Endothelial cell of umbilical vein (primary cell): ENCODE results near the gene RRP1. TPM values are rescaled to one million over a fixed set of nuclear protein-coding genes. Genes with fewer than 3 reads are reported as not detected.

Source experiments
- BruUV-seq: library from RNA; stranded (reverse); fragments of 400-500 nt; replicated peaks from 2 replicates; lab custom pipeline; 2021; lab: Mats Ljungman, UMichigan
- CTCF ChIA-PET: fragments of 300-600, 350-600 bp; sonication (Branson Sonifier 250); formaldehyde crosslinking; loops from one replicate; lab custom pipeline; 2021; ENCODE audit warnings: antibody characterized with exemption, inconsistent platforms; lab: Charles Lee
- POLR2A ChIA-PET: fragments of 300-600, 350-600 bp; sonication (Branson Sonifier 250); formaldehyde crosslinking; loops from one replicate; lab custom pipeline; 2021; ENCODE audit warnings: antibody characterized with exemption, inconsistent platforms; lab: Charles Lee
- DNase-seq: peaks from one replicate; pipeline ENCODE4 v3.0.0-alpha.2; 2011; ENCODE audit warnings: low read depth, low spot score
- FAIRE-seq: peaks from 2 replicates; lab custom pipeline; 2011; peaks lifted over from hg19 to GRCh38; lab: Jason Lieb, UNC
- H2AFZ ChIP-seq: 2 replicates; pipeline ENCODE4 v1.6.0; 2012; ENCODE audit warnings: low read depth, low read length, control low read depth, inconsistent platforms
- H3K27ac ChIP-seq: 2 replicates; pipeline ENCODE4 v1.5.1; 2011; ENCODE audit warnings: low read depth, mild to moderate bottlenecking, control low read depth, low read length, moderate library complexity; ENCODE audit not compliant: insufficient read depth
- H3K27me3 ChIP-seq, 2 experiments: 2 replicates each; pipeline versions ENCODE4 v1.6.0 to v1.6.1; 2011; ENCODE audit warnings: low read length in 2 of 2, mixed read lengths in 1 of 2; ENCODE audit not compliant: control insufficient read depth in 2 of 2, insufficient read depth in 2 of 2
- H3K36me3 ChIP-seq, 2 experiments: 2 replicates in 1 of 2; 3 replicates in 1 of 2; pipeline ENCODE4 v1.5.1; 2011; ENCODE audit warnings: low read length in 2 of 2, mild to moderate bottlenecking in 1 of 2, moderate library complexity in 1 of 2; ENCODE audit not compliant: control insufficient read depth in 2 of 2, insufficient read depth in 2 of 2; ENCODE audit errors: extremely low read depth in 1 of 2
- H3K4me1 ChIP-seq: 3 replicates; pipeline ENCODE4 v1.5.1; 2011; ENCODE audit warnings: mild to moderate bottlenecking, low read length; ENCODE audit not compliant: control insufficient read depth, insufficient read depth; ENCODE audit errors: extremely low read depth
- H3K4me2 ChIP-seq: 2 replicates; pipeline ENCODE4 v1.6.1; 2011; ENCODE audit warnings: low read length, control low read depth, mixed read lengths; ENCODE audit not compliant: insufficient read depth
- H3K4me3 ChIP-seq, 3 experiments: fragments of 200-600 bp in 1 of 3; sonication (generic), shearing (Covaris generic) in 1 of 3; replicated peaks in 1 of 3; 2 replicates each; pipeline ENCODE4 v1.5.1; 2011 to 2016; ENCODE audit warnings: control low read depth in 3 of 3, low read length in 3 of 3, mild to moderate bottlenecking in 2 of 3, inconsistent platforms in 1 of 3, low read depth in 1 of 3, moderate library complexity in 1 of 3; ENCODE audit not compliant: insufficient read depth in 1 of 3
- H3K79me2 ChIP-seq: 2 replicates; pipeline ENCODE4 v1.6.0; 2012; ENCODE audit warnings: low read length, inconsistent platforms; ENCODE audit not compliant: control insufficient read depth, insufficient read depth
- H3K9ac ChIP-seq: replicated peaks from 2 replicates; pipeline ENCODE3; 2011; ENCODE audit warnings: low read length, control low read depth; ENCODE audit not compliant: insufficient read depth; ENCODE audit errors: extremely low read depth
- H3K9me1 ChIP-seq: replicated peaks from 3 replicates; pipeline ENCODE4 v1.6.0; 2011; ENCODE audit warnings: mild to moderate bottlenecking, low read length; ENCODE audit not compliant: control insufficient read depth, insufficient read depth; ENCODE audit errors: extremely low read depth
- H3K9me3 ChIP-seq: replicated peaks from 2 replicates; pipeline ENCODE4 v1.5.1; 2012; ENCODE audit warnings: low read length, inconsistent platforms; ENCODE audit not compliant: control insufficient read depth, insufficient read depth
- H4K20me1 ChIP-seq: replicated peaks from 2 replicates; pipeline ENCODE3; 2011; ENCODE audit warnings: mild to moderate bottlenecking, low read length; ENCODE audit not compliant: control insufficient read depth, insufficient read depth; ENCODE audit errors: extremely low read depth
- EZH2 ChIP-seq: IDR thresholded peaks from 2 replicates; pipeline ENCODE4 v1.6.1; 2012; ENCODE audit warnings: borderline replicate concordance, low read depth, mild to moderate bottlenecking, moderate library complexity, low read length, inconsistent platforms; ENCODE audit not compliant: severe bottlenecking
- FOS ChIP-seq: IDR thresholded peaks from 2 replicates; pipeline ENCODE4 v1.6.1; 2011; ENCODE audit warnings: mild to moderate bottlenecking, low read length, moderate library complexity, borderline replicate concordance; ENCODE audit not compliant: insufficient read depth
- GATA2 ChIP-seq: IDR thresholded peaks from 2 replicates; pipeline ENCODE4 v1.7.0; 2011; ENCODE audit warnings: low read depth, mild to moderate bottlenecking, moderate library complexity, mixed read lengths, low read length; ENCODE audit not compliant: insufficient read length, insufficient read depth
- JUN ChIP-seq: IDR thresholded peaks from 2 replicates; pipeline ENCODE4 v1.6.1; 2011; ENCODE audit warnings: borderline replicate concordance, low read depth; ENCODE audit not compliant: insufficient read length, insufficient read depth
- MYC ChIP-seq: IDR thresholded peaks from one replicate; pipeline ENCODE4 v1.6.1; 2011; ENCODE audit warnings: mild to moderate bottlenecking, low read depth, low read length
- POLR2A ChIP-seq: IDR thresholded peaks from 2 replicates; pipeline ENCODE4 v1.6.1; 2012; ENCODE audit warnings: low read depth, mild to moderate bottlenecking, control low read depth, low read length
- POLR2AphosphoS5 ChIP-seq: IDR thresholded peaks from 2 replicates; pipeline ENCODE4 v1.6.1; 2012; ENCODE audit warnings: low read depth, mild to moderate bottlenecking, control low read depth, low read length, moderate library complexity; ENCODE audit not compliant: insufficient read depth
- dilution Hi-C: fragments of 300-500 bp; cut with MboI; formaldehyde crosslinking; loops from one replicate; pipeline ENCODE4 v1.15.0; 2019; ENCODE audit warnings: low sequenced_read_pairs; ENCODE audit not compliant: extremely low pct_ligation_motif_present
- intact Hi-C: fragments of 100-400 bp; cut with micrococcal nuclease; formaldehyde crosslinking; loops from one replicate; pipeline ENCODE4 v1.10.0; 2022
- polyA plus RNA-seq, 4 experiments: library from polyadenylated mRNA; depleted of rRNA in 3 of 4; stranded (reverse) in 3 of 4; unstranded in 1 of 4; fragments of >200 nt; gene quantifications; 2 replicates each; pipeline versions ENCODE4 v1.2.1 to v1.2.3, GENCODE V29; 2011 to 2012; ENCODE audit warnings: missing spikeins in 1 of 4
- total RNA-seq: library from RNA; stranded (reverse); gene quantifications from 2 replicates; pipeline ENCODE4 v1.2.3, GENCODE V29; 2021
- TF ChIP-seq, protein P1 (sequence below), 2 donors: IDR thresholded peaks; 1 replicate in 1 of 2; 2 replicates in 1 of 2; pipeline ENCODE4 v1.5.1; 2011; ENCODE audit warnings: low read length in 2 of 2, mild to moderate bottlenecking in 2 of 2, moderate library complexity in 2 of 2, control low read depth in 1 of 2, inconsistent platforms in 1 of 2, low read depth in 1 of 2; ENCODE audit not compliant: insufficient read depth in 1 of 2; ENCODE audit errors: extremely low read depth in 1 of 2
- TF ChIP-seq, protein P2 (sequence below): IDR thresholded peaks from 2 replicates; pipeline ENCODE4 v1.6.1; 2011; ENCODE audit not compliant: insufficient read depth, insufficient read length

RRP1 gene
- total and polyA plus RNA-seq, 2 donors (not counting 3 experiments of a cell fraction or from before 2014, with no cell fraction given) = 15.2 to 36.3 TPM

DNA sequence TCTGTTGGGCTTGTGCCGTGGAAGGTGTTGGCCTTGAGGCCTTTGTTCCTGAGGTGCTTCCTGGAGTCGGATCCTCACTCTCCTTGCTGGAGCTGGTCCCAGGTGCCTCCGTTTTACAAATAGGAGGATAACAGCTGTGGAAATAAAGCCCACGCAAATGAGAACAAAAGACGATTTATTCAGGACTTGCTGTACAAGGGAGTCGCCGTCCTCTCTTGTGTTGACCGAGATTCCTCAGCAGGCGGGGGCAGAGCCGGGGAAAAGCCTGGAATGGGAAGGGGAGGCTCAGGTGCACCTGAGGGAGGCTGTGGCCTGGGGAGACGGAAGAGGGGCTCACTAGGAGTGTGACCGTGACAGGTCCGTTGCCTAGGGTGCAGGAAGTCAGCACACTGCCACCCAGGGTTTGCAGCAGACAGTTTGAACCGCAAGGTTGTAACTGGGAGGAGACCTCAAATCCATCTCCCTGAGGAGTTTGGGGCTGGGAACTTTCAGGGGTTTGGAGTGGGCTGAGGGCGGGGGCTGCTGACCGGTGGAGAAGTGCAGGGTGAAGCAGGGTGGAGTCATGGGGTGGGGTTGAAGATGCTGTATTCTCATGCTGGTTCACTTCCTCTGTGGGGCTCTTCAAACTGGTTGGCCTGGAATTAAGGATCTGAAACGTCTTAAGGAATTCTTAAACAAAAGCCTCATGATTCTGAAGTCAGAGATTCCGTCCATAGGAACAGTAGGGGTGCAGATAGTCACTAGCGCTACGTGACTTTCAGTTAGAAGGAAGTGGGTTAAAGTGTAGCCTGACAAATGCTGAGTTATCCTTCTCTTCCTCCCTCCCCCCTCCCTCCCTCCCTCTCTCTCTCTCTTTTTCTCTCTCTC lies 10.7 kb upstream of the RRP1 start:
- ChIA-PET CTCF (interaction anchor here (1.4 kb wide), 1 partner anchor 197 kb away, joined by 4 read pairs; no protein-coding TSS in a partner anchor), POLR2A (no interaction called here)
- H3K4me3 ChIP-seq = no peak overlapping the region
- no peaks in the 10 kb centered on the region for H3K9me1 ChIP-seq
- FAIRE-seq (no peak), DNase-seq (no peak)
- TF ChIP-seq EZH2 (no peak), GATA2 (no peak), JUN (no peak), POLR2AphosphoS5 (no peak), FOS (no peak), MYC (no peak), POLR2A (no peak)
- TF ChIP-seq, protein P1, sequence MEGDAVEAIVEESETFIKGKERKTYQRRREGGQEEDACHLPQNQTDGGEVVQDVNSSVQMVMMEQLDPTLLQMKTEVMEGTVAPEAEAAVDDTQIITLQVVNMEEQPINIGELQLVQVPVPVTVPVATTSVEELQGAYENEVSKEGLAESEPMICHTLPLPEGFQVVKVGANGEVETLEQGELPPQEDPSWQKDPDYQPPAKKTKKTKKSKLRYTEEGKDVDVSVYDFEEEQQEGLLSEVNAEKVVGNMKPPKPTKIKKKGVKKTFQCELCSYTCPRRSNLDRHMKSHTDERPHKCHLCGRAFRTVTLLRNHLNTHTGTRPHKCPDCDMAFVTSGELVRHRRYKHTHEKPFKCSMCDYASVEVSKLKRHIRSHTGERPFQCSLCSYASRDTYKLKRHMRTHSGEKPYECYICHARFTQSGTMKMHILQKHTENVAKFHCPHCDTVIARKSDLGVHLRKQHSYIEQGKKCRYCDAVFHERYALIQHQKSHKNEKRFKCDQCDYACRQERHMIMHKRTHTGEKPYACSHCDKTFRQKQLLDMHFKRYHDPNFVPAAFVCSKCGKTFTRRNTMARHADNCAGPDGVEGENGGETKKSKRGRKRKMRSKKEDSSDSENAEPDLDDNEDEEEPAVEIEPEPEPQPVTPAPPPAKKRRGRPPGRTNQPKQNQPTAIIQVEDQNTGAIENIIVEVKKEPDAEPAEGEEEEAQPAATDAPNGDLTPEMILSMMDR (IDR thresholded peaks at IDR 0.05; ENCODE audit: extremely low read depth in 1 of 2, insufficient read depth in 1 of 2, low read depth in 1 of 2, low read length in 2 of 2) = no peak
- TF ChIP-seq, protein P2, sequence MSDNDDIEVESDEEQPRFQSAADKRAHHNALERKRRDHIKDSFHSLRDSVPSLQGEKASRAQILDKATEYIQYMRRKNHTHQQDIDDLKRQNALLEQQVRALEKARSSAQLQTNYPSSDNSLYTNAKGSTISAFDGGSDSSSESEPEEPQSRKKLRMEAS = no peak
- H3K9me3 ChIP-seq = no peaks in the 10 kb centered on the region
- H3K9ac ChIP-seq = no peak overlapping the region
- intact Hi-C loops = loop anchor here (10.0 kb wide), 1 partner anchor 114 kb away; no protein-coding TSS in a partner anchor
- no TSS peak for BruUV-seq
- H3K36me3 ChIP-seq = peaks cover 3 to 4% of the 10 kb centered on the region in 2 experiments
- no peak overlapping the region for H3K27ac ChIP-seq
- H3K27me3 ChIP-seq = peaks cover 2% of the 10 kb centered on the region in 2 experiments
- dilution Hi-C loops = no loop called here
- H3K79me2 ChIP-seq = peaks cover 18% of the 10 kb centered on the region
- no peak overlapping the region for H2AFZ ChIP-seq
- no peak overlapping the region for H3K4me2 ChIP-seq
- H4K20me1 ChIP-seq = no peaks in the 10 kb centered on the region
- H3K4me1 ChIP-seq = peaks cover 9% of the 10 kb centered on the region
